SK-N-SH treated with all-trans-retinoic acid at 6 μM for 48 hours (cell line): Measurements from ENCODE around the gene ZNF12.

ENCODE experiments used
- ATAC-seq: fragments of 200-7000 bp; cut with Tn5 transposase; 3 replicates; pipeline ENCODE4 v1.9.1; 2020; ENCODE audit warnings: mild to moderate bottlenecking, moderate library complexity
- BACH2 ChIP-seq: fragments of 250-450 bp; sonication (Bioruptor Pico); IDR thresholded peaks from 2 replicates; pipeline ENCODE4 v1.9.0; 2021; ENCODE audit warnings: mild to moderate bottlenecking, borderline replicate concordance
- ESRRG ChIP-seq: fragments of 250-450 bp; sonication (Bioruptor Pico); IDR thresholded peaks from 2 replicates; pipeline ENCODE4 v1.6.1; 2021; ENCODE audit warnings: mild to moderate bottlenecking
- GLIS3 ChIP-seq: fragments of 250-450 bp; sonication (Bioruptor Pico); IDR thresholded peaks from 2 replicates; pipeline ENCODE4 v1.5.0; 2020; ENCODE audit warnings: mild to moderate bottlenecking, moderate library complexity
- ISL1 ChIP-seq: fragments of 250-450 bp; sonication (Bioruptor Pico); IDR thresholded peaks from 2 replicates; pipeline ENCODE4 v2.1.2; 2022; ENCODE audit warnings: mild to moderate bottlenecking, moderate library complexity
- OSR1 ChIP-seq: fragments of 250-450 bp; sonication (Bioruptor Pico); IDR thresholded peaks from 2 replicates; pipeline ENCODE4 v1.8.0; 2022; ENCODE audit warnings: moderate library complexity, mild to moderate bottlenecking, inconsistent platforms
- RARB ChIP-seq: fragments of 250-450 bp; sonication (Bioruptor Pico); IDR thresholded peaks from 2 replicates; pipeline ENCODE4 v1.8.0; 2021; ENCODE audit warnings: mild to moderate bottlenecking, moderate library complexity
- SNAI2 ChIP-seq: fragments of 250-450 bp; sonication (Bioruptor Pico); IDR thresholded peaks from 2 replicates; pipeline ENCODE4 v1.5.0; 2020; ENCODE audit warnings: mild to moderate bottlenecking, moderate library complexity
- TCF4 ChIP-seq: fragments of 250-450 bp; sonication (Bioruptor Pico); IDR thresholded peaks from 2 replicates; pipeline ENCODE4 v1.8.0; 2021; ENCODE audit warnings: mild to moderate bottlenecking, moderate library complexity, borderline replicate concordance
- ZC3H10 ChIP-seq: fragments of 250-450 bp; sonication (Bioruptor Pico); IDR thresholded peaks from 2 replicates; pipeline ENCODE4 v1.5.1; 2021; ENCODE audit warnings: mild to moderate bottlenecking, moderate library complexity
- ZFP3 ChIP-seq: fragments of 250-450 bp; sonication (Bioruptor Pico); IDR thresholded peaks from 2 replicates; pipeline ENCODE4 v1.5.0; 2020; ENCODE audit warnings: mild to moderate bottlenecking, moderate library complexity
- ZFP30 ChIP-seq: fragments of 450-650 bp; formaldehyde crosslinking; IDR thresholded peaks from 2 replicates; pipeline ENCODE4 v1.5.0; 2022; ENCODE audit warnings: mild to moderate bottlenecking, moderate library complexity
- ZNF70 ChIP-seq: fragments of 450-650 bp; formaldehyde crosslinking; IDR thresholded peaks from 2 replicates; pipeline ENCODE4 v1.5.0; 2020; ENCODE audit warnings: mild to moderate bottlenecking, moderate library complexity
- TF ChIP-seq, protein P1 (sequence below): fragments of 250-450 bp; sonication (Bioruptor Pico); IDR thresholded peaks from 2 replicates; pipeline ENCODE4 v1.5.1; 2020; ENCODE audit warnings: low read depth, mild to moderate bottlenecking, moderate library complexity
- TF ChIP-seq, protein P2 (sequence below): fragments of 250-450 bp; sonication (Bioruptor Pico); IDR thresholded peaks from 2 replicates; pipeline ENCODE4 v1.5.0; 2020; ENCODE audit warnings: mild to moderate bottlenecking, moderate library complexity
- TF ChIP-seq, protein P3 (sequence below): fragments of 250-450 bp; sonication (Bioruptor Pico); IDR thresholded peaks from 2 replicates; pipeline ENCODE4 v1.8.0; 2021; ENCODE audit warnings: low read depth, mild to moderate bottlenecking, moderate library complexity, borderline replicate concordance
- TF ChIP-seq, protein P4 (sequence below): fragments of 250-450 bp; sonication (Bioruptor Pico); IDR thresholded peaks from 2 replicates; pipeline ENCODE4 v1.8.0; 2020; ENCODE audit warnings: mild to moderate bottlenecking, moderate library complexity, borderline replicate concordance

Gene ZNF12

DNA sequence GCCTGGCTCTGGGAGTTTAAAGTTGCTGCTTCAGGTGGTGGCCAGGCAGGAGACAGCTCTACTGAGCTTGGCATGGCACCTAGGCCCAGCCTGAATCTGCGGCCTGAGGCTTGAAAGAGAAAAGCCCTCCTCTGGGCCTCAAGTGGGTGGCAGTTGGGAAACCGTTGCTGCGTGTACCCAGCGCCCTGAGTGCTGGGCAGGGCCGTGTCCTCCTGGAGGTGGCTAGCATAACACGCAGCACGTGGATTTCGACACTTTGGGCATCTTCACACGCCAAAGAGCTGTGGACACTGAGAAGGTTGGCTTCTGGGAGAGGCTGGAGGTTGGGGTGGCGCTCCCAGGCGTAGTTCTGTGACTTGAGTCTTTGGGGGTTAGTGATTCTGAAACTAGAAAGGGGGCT lies 67.1 kb downstream of the ZNF12 start:
- no peak for ATAC-seq
- TF ChIP-seq, protein P1, sequence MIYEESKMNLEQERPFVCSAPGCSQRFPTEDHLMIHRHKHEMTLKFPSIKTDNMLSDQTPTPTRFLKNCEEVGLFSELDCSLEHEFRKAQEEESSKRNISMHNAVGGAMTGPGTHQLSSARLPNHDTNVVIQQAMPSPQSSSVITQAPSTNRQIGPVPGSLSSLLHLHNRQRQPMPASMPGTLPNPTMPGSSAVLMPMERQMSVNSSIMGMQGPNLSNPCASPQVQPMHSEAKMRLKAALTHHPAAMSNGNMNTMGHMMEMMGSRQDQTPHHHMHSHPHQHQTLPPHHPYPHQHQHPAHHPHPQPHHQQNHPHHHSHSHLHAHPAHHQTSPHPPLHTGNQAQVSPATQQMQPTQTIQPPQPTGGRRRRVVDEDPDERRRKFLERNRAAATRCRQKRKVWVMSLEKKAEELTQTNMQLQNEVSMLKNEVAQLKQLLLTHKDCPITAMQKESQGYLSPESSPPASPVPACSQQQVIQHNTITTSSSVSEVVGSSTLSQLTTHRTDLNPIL (CRISPR knock-in tag) = no peak
- TF ChIP-seq, protein P2, sequence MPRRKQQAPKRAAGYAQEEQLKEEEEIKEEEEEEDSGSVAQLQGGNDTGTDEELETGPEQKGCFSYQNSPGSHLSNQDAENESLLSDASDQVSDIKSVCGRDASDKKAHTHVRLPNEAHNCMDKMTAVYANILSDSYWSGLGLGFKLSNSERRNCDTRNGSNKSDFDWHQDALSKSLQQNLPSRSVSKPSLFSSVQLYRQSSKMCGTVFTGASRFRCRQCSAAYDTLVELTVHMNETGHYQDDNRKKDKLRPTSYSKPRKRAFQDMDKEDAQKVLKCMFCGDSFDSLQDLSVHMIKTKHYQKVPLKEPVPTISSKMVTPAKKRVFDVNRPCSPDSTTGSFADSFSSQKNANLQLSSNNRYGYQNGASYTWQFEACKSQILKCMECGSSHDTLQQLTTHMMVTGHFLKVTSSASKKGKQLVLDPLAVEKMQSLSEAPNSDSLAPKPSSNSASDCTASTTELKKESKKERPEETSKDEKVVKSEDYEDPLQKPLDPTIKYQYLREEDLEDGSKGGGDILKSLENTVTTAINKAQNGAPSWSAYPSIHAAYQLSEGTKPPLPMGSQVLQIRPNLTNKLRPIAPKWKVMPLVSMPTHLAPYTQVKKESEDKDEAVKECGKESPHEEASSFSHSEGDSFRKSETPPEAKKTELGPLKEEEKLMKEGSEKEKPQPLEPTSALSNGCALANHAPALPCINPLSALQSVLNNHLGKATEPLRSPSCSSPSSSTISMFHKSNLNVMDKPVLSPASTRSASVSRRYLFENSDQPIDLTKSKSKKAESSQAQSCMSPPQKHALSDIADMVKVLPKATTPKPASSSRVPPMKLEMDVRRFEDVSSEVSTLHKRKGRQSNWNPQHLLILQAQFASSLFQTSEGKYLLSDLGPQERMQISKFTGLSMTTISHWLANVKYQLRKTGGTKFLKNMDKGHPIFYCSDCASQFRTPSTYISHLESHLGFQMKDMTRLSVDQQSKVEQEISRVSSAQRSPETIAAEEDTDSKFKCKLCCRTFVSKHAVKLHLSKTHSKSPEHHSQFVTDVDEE (CRISPR knock-in tag) = no peak
- TF ChIP-seq RARB (CRISPR knock-in tag) (no peak), GLIS3 (CRISPR knock-in tag) (no peak), BACH2 (CRISPR knock-in tag) (no peak), ISL1 (CRISPR knock-in tag) (no peak), TCF4 (CRISPR knock-in tag) (no peak), SNAI2 (CRISPR knock-in tag) (no peak)
- TF ChIP-seq, protein P3, sequence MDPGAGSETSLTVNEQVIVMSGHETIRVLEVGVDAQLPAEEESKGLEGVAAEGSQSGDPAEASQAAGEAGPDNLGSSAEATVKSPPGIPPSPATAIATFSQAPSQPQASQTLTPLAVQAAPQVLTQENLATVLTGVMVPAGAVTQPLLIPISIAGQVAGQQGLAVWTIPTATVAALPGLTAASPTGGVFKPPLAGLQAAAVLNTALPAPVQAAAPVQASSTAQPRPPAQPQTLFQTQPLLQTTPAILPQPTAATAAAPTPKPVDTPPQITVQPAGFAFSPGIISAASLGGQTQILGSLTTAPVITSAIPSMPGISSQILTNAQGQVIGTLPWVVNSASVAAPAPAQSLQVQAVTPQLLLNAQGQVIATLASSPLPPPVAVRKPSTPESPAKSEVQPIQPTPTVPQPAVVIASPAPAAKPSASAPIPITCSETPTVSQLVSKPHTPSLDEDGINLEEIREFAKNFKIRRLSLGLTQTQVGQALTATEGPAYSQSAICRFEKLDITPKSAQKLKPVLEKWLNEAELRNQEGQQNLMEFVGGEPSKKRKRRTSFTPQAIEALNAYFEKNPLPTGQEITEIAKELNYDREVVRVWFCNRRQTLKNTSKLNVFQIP (CRISPR knock-in tag) = no peak

DNA sequence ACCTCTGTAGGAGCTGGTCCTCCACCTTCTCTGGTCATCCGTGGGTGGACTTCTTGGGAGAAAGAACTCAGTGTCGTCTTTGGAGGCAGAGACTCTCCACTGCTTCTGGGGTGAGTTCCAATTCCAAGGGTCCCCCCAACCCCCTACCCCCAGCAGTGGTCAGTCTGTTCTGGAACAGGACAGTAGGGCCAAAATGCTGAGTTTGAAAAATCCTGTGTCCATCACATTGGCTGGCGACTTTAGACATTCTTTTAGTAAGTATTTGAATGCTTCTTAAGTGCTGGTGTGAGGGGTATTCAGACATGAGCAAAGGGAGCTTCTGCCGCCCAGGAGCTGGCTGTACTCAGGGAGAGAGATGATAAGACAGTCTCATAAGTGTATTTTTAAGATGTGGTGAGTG lies 67.7 kb downstream of the ZNF12 start:
- TF ChIP-seq, protein P4, sequence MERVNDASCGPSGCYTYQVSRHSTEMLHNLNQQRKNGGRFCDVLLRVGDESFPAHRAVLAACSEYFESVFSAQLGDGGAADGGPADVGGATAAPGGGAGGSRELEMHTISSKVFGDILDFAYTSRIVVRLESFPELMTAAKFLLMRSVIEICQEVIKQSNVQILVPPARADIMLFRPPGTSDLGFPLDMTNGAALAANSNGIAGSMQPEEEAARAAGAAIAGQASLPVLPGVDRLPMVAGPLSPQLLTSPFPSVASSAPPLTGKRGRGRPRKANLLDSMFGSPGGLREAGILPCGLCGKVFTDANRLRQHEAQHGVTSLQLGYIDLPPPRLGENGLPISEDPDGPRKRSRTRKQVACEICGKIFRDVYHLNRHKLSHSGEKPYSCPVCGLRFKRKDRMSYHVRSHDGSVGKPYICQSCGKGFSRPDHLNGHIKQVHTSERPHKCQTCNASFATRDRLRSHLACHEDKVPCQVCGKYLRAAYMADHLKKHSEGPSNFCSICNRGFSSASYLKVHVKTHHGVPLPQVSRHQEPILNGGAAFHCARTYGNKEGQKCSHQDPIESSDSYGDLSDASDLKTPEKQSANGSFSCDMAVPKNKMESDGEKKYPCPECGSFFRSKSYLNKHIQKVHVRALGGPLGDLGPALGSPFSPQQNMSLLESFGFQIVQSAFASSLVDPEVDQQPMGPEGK (CRISPR knock-in tag) = no peak
- TF ChIP-seq ESRRG = no peak
- no peak for TF ChIP-seq ZFP3 (CRISPR knock-in tag)
- TF ChIP-seq OSR1 = no peak
- TF ChIP-seq ZC3H10 (CRISPR knock-in tag) = no peak
- no peak for TF ChIP-seq ZFP30 (CRISPR knock-in tag)
- no peak for TF ChIP-seq TCF4 (CRISPR knock-in tag)
- TF ChIP-seq ZNF70 (CRISPR knock-in tag) = no peak
- ATAC-seq = no peak
